Activated T-helper 1 cell treated with anti-CD3 and anti-CD28 coated beads, Interleukin-12 subunit alpha, Interleukin-12 subunit beta, Interleukin-2, Interleukin-4 antibody, amounts not matched to agents 30 ng/mL and 10 ng/mL and 1 ng/mL, durations not matched to agents 14 hours and 24 hours and 36 hours (primary cell): ENCODE data around the gene FCGBP. TPM values are rescaled to one million over a fixed set of nuclear protein-coding genes. Genes with fewer than 3 reads are reported as not detected.
"Not testable (repeated sequence)": the region's sequence is repeated elsewhere in the genome, so short reads cannot be mapped to it uniquely, and the experiment has no call there.

Source experiments
- DNase-seq: peaks from one replicate; pipeline ENCODE4 v3.0.0; 2021; ENCODE audit warnings: low spot score
- H3K27ac Mint-ChIP-seq: one replicate; pipeline ENCODE4 v1.8.0; 2021; ENCODE audit warnings: mild to moderate bottlenecking, mixed read lengths
- H3K27me3 Mint-ChIP-seq: one replicate; pipeline ENCODE4 v1.8.0; 2022; ENCODE audit warnings: mild to moderate bottlenecking, moderate library complexity, mixed read lengths; ENCODE audit not compliant: insufficient read depth
- H3K36me3 Mint-ChIP-seq: one replicate; pipeline ENCODE4 v1.8.0; 2021; ENCODE audit warnings: low read depth, mixed read lengths
- H3K4me1 Mint-ChIP-seq: one replicate; pipeline ENCODE4 v1.8.0; 2021; ENCODE audit warnings: low read depth, mixed read lengths
- H3K4me3 Mint-ChIP-seq: one replicate; pipeline ENCODE4 v1.8.0; 2021; ENCODE audit warnings: mild to moderate bottlenecking, moderate library complexity, mixed read lengths
- H3K9me3 Mint-ChIP-seq: one replicate; pipeline ENCODE4 v1.8.0; 2021; ENCODE audit warnings: mixed read lengths
- intact Hi-C: fragments of 100-400 bp; cut with micrococcal nuclease; formaldehyde crosslinking; loops from one replicate; pipeline ENCODE4 v1.15.1; 2024
- total RNA-seq: library from RNA; stranded (reverse); gene quantifications from 2 replicates; pipeline ENCODE4 v1.2.3, GENCODE V29; 2022

The FCGBP gene
- total RNA-seq, 1 donor from 2014 or later = 3.1 TPM

GRCh38 chr19:39891660-39892505, 42.6 kb downstream of the FCGBP start:
- not testable (repeated sequence) for DNase-seq, H3K36me3 Mint-ChIP-seq, H3K27ac Mint-ChIP-seq, H3K4me1 Mint-ChIP-seq, H3K27me3 Mint-ChIP-seq, H3K9me3 Mint-ChIP-seq, H3K4me3 Mint-ChIP-seq
- intact Hi-C loops = loop anchor here (2.0 kb wide), 1 partner anchor 13 kb away; no protein-coding TSS in a partner anchor

- Mint-ChIP-seq H3K27ac (no peak overlapping the region), H3K4me1 (peaks cover 6% of the 10 kb centered on the region), H3K27me3 (no peaks in the 10 kb centered on the region), H3K4me3 (no peak overlapping the region), H3K9me3 (no peaks in the 10 kb centered on the region), H3K36me3 (no peaks in the 10 kb centered on the region)
- DNase-seq = no peak
- intact Hi-C loops = no loop called here
These were observed 43.5 kb downstream of the FCGBP start for GRCh38 chr19:39890755-39891551.

GRCh38 chr19:39889872-39890754, 44.3 kb downstream of the FCGBP start:
- H3K27ac Mint-ChIP-seq, H3K4me3 Mint-ChIP-seq, H3K9me3 Mint-ChIP-seq, H3K27me3 Mint-ChIP-seq, H3K4me1 Mint-ChIP-seq, H3K36me3 Mint-ChIP-seq, intact Hi-C loops, DNase-seq: not testable (repeated sequence)

- H3K36me3 Mint-ChIP-seq, H3K27me3 Mint-ChIP-seq, H3K4me3 Mint-ChIP-seq, H3K27ac Mint-ChIP-seq, H3K4me1 Mint-ChIP-seq, H3K9me3 Mint-ChIP-seq, intact Hi-C loops, DNase-seq: not testable (repeated sequence)
These were observed 46.9 kb downstream of the FCGBP start for GRCh38 chr19:39887456-39887951.

GRCh38 chr19:39885821-39886554, 48.4 kb downstream of the FCGBP start:
- H3K4me3 Mint-ChIP-seq, intact Hi-C loops, H3K36me3 Mint-ChIP-seq, DNase-seq, H3K4me1 Mint-ChIP-seq, H3K9me3 Mint-ChIP-seq, H3K27me3 Mint-ChIP-seq, H3K27ac Mint-ChIP-seq: not testable (repeated sequence)

GRCh38 chr19:39884721-39885120, 49.7 kb downstream of the FCGBP start:
- H3K27me3 Mint-ChIP-seq, DNase-seq, H3K9me3 Mint-ChIP-seq, intact Hi-C loops, H3K4me3 Mint-ChIP-seq, H3K36me3 Mint-ChIP-seq, H3K27ac Mint-ChIP-seq, H3K4me1 Mint-ChIP-seq: not testable (repeated sequence)

Other genes starting within 250 kb of the FCGBP start
- gene LGALS14, start 230.2 kb downstream of the FCGBP start, total RNA-seq = 0.56 TPM in 1 of 2 replicates, not detected in the other
- 2.3 and 2.6 TPM in 2 replicates for gene CLC, start 196.6 kb downstream of the FCGBP start, total RNA-seq
- gene LEUTX, start 155.8 kb downstream of the FCGBP start, total RNA-seq = not detected in 2 replicates
- 4.2 and 5.5 TPM in 2 replicates for gene DYRK1B, start 100.5 kb downstream of the FCGBP start, total RNA-seq
- gene FBL, start 88.3 kb downstream of the FCGBP start, total RNA-seq = 526 and 528 TPM in 2 replicates
- gene PSMC4, start 36.5 kb upstream of the FCGBP start, total RNA-seq = 189 and 190 TPM in 2 replicates
- gene ZNF546, start 62.4 kb upstream of the FCGBP start, total RNA-seq = 6.1 and 7.1 TPM in 2 replicates
- gene ZNF780B, start 121.6 kb upstream of the FCGBP start, total RNA-seq = 25.8 and 29.0 TPM in 2 replicates
- 14.8 and 16.7 TPM in 2 replicates for gene ZNF780A, start 156.3 kb upstream of the FCGBP start, total RNA-seq